Hepatocyte (in vitro differentiated cells): ENCODE measurements around the gene ZC3H15.

Experiments used
- EZH2phosphoT487 ChIP-seq: fragments of 200-600 bp; sonication (generic); IDR thresholded peaks from one replicate; pipeline ENCODE4 v1.6.1; 2018; ENCODE audit warnings: antibody characterized with exemption, mild to moderate bottlenecking, low read depth, moderate library complexity; ENCODE audit not compliant: unreplicated experiment, severe bottlenecking
- TF ChIP-seq, protein P1 (sequence below): fragments of 200-600 bp; sonication (generic); IDR thresholded peaks from 2 replicates; pipeline ENCODE4 v1.5.1; 2016; ENCODE audit warnings: antibody characterized with exemption, mild to moderate bottlenecking; ENCODE audit not compliant: poor library complexity

DNA sequence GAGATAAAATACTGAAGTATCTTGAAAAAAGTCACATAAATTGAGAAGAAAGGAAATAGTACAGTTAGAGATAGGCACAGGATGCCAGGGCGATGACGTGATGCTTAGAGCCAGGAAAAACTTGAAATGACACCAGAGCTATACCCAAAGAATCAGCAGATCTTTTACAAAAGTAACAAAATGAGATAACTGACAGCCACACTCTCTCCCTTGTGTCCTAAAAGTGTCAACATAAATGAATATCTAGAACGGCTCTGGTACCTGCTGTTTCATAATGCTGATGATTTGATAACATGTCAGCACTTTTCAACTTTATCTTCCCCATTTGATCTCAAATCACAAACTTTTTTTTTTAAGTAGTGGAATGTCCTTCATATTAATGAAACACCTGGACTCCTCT, 45.6 kb upstream of the ZC3H15 start:
- TF ChIP-seq, protein P1, sequence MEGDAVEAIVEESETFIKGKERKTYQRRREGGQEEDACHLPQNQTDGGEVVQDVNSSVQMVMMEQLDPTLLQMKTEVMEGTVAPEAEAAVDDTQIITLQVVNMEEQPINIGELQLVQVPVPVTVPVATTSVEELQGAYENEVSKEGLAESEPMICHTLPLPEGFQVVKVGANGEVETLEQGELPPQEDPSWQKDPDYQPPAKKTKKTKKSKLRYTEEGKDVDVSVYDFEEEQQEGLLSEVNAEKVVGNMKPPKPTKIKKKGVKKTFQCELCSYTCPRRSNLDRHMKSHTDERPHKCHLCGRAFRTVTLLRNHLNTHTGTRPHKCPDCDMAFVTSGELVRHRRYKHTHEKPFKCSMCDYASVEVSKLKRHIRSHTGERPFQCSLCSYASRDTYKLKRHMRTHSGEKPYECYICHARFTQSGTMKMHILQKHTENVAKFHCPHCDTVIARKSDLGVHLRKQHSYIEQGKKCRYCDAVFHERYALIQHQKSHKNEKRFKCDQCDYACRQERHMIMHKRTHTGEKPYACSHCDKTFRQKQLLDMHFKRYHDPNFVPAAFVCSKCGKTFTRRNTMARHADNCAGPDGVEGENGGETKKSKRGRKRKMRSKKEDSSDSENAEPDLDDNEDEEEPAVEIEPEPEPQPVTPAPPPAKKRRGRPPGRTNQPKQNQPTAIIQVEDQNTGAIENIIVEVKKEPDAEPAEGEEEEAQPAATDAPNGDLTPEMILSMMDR, result no peak
- no peak for TF ChIP-seq EZH2phosphoT487
